WTC11 (cell line): ENCODE results near the gene TTI1. TPM values are rescaled to one million over a fixed set of nuclear protein-coding genes. Genes with fewer than 3 reads are reported as not detected.

ENCODE experiments used
- ATAC-seq: fragments of 200-7000 bp; cut with Tn5 transposase; 2 replicates; pipeline ENCODE4 v1.10.0; 2021; ENCODE audit warnings: mild to moderate bottlenecking, moderate library complexity
- CTCF ChIA-PET: fragments of 300-600 bp; sonication (Branson Sonifier 250); formaldehyde crosslinking; loops from one replicate; lab custom pipeline; 2021; ENCODE audit warnings: antibody characterized with exemption; lab: Charles Lee
- POLR2A ChIA-PET: fragments of 350-600 bp; sonication (Branson Sonifier 250); formaldehyde crosslinking; loops from one replicate; lab custom pipeline; 2021; ENCODE audit warnings: antibody characterized with exemption; lab: Charles Lee
- DNase-seq: peaks from one replicate; pipeline ENCODE4 v3.0.0; 2021; ENCODE audit warnings: low spot score
- H3K27ac Mint-ChIP-seq: 2 replicates; pipeline ENCODE4 v1.8.0; 2021; ENCODE audit warnings: mixed read lengths
- H3K27me3 Mint-ChIP-seq: 2 replicates; pipeline ENCODE4 v1.8.0; 2021; ENCODE audit warnings: low read depth, mild to moderate bottlenecking, moderate library complexity, mixed read lengths
- H3K36me3 Mint-ChIP-seq: 2 replicates; pipeline ENCODE4 v1.8.0; 2021; ENCODE audit warnings: mixed read lengths
- H3K4me1 Mint-ChIP-seq: 2 replicates; pipeline ENCODE4 v1.8.0; 2022; ENCODE audit warnings: mixed read lengths
- H3K4me3 Mint-ChIP-seq: 2 replicates; pipeline ENCODE4 v1.8.0; 2021; ENCODE audit warnings: mild to moderate bottlenecking, moderate library complexity, mixed read lengths
- H3K9me3 Mint-ChIP-seq: 2 replicates; pipeline ENCODE4 v1.8.0; 2021; ENCODE audit warnings: mixed read lengths
- ELF4 ChIP-seq: sonication (generic); formaldehyde crosslinking; IDR thresholded peaks from 2 replicates; pipeline ENCODE4 v1.8.1; 2022; ENCODE audit warnings: low read depth, mild to moderate bottlenecking, moderate library complexity, missing genetic modification reagents
- ESRRA ChIP-seq: sonication (generic); formaldehyde crosslinking; IDR thresholded peaks from 2 replicates; pipeline ENCODE4 v1.8.1; 2022; ENCODE audit warnings: mild to moderate bottlenecking, missing genetic modification reagents, borderline replicate concordance
- FOXP4 ChIP-seq: sonication (generic); formaldehyde crosslinking; IDR thresholded peaks from 2 replicates; pipeline ENCODE4 v1.8.0; 2022; ENCODE audit warnings: mild to moderate bottlenecking, missing genetic modification reagents
- GRHL2 ChIP-seq: fragments of 250-450 bp; sonication (Bioruptor Pico); IDR thresholded peaks from 2 replicates; pipeline ENCODE4 v1.8.0; 2022; ENCODE audit warnings: mild to moderate bottlenecking, moderate library complexity; ENCODE audit not compliant: insufficient replicate concordance, severe bottlenecking
- MAX ChIP-seq: sonication (generic); formaldehyde crosslinking; IDR thresholded peaks from 2 replicates; pipeline ENCODE4 v1.8.0; 2022; ENCODE audit warnings: mild to moderate bottlenecking, missing genetic modification reagents
- NFATC4 ChIP-seq: fragments of 250-450 bp; sonication (Bioruptor Pico); IDR thresholded peaks from 2 replicates; pipeline ENCODE4 v1.9.0; 2021; ENCODE audit warnings: mild to moderate bottlenecking
- NFYB ChIP-seq: sonication (generic); formaldehyde crosslinking; conservative IDR thresholded peaks from 2 replicates; pipeline ENCODE4 v1.8.0; 2022; ENCODE audit warnings: low read depth, missing genetic modification reagents
- OVOL2 ChIP-seq: fragments of 250-450 bp; sonication (Bioruptor Pico); IDR thresholded peaks from 2 replicates; pipeline ENCODE4 v1.9.0; 2021; ENCODE audit warnings: mild to moderate bottlenecking, borderline replicate concordance
- SOX15 ChIP-seq: fragments of 250-450 bp; sonication (Bioruptor Pico); IDR thresholded peaks from 2 replicates; pipeline ENCODE4 v1.9.0; 2021; ENCODE audit warnings: mild to moderate bottlenecking
- TEAD1 ChIP-seq: sonication (generic); formaldehyde crosslinking; IDR thresholded peaks from 2 replicates; pipeline ENCODE4 v1.8.0; 2022; ENCODE audit warnings: mild to moderate bottlenecking, missing genetic modification reagents
- TEAD4 ChIP-seq: sonication (generic); formaldehyde crosslinking; IDR thresholded peaks from 2 replicates; pipeline ENCODE4 v1.8.0; 2022; ENCODE audit warnings: mild to moderate bottlenecking, missing genetic modification reagents
- TP53 ChIP-seq: sonication (generic); formaldehyde crosslinking; IDR thresholded peaks from 2 replicates; pipeline ENCODE4 v1.8.1; 2023; ENCODE audit warnings: mild to moderate bottlenecking, missing genetic modification reagents
- ZNF317 ChIP-seq: sonication (generic); formaldehyde crosslinking; IDR thresholded peaks from 2 replicates; pipeline ENCODE4 v1.8.1; 2023; ENCODE audit warnings: low read depth, mild to moderate bottlenecking, moderate library complexity, missing genetic modification reagents, borderline replicate concordance
- ZNF671 ChIP-seq: fragments of 250-450 bp; sonication (Bioruptor Pico); IDR thresholded peaks from 2 replicates; pipeline ENCODE4 v1.8.0; 2021; ENCODE audit warnings: mild to moderate bottlenecking
- ZSCAN18 ChIP-seq: fragments of 250-450 bp; sonication (Bioruptor Pico); IDR thresholded peaks from 2 replicates; pipeline ENCODE4 v2.1.2; 2022; ENCODE audit warnings: mild to moderate bottlenecking, moderate library complexity
- total RNA-seq: library from RNA; stranded (reverse); gene quantifications from 3 replicates; pipeline ENCODE4 v1.2.3, GENCODE V29; 2021
- TF ChIP-seq, protein P1 (sequence below): fragments of 250-450 bp; sonication (Bioruptor Pico); IDR thresholded peaks from 2 replicates; pipeline ENCODE4 v1.9.0; 2021; ENCODE audit warnings: moderate library complexity, mild to moderate bottlenecking, inconsistent platforms, borderline replicate concordance
- TF ChIP-seq, protein P2 (sequence below): sonication (generic); formaldehyde crosslinking; IDR thresholded peaks from 2 replicates; pipeline ENCODE4 v1.8.1; 2022; ENCODE audit warnings: low read depth, mild to moderate bottlenecking, moderate library complexity, missing genetic modification reagents, borderline replicate concordance
- TF ChIP-seq, protein P3 (sequence below): sonication (generic); formaldehyde crosslinking; conservative IDR thresholded peaks from 2 replicates; pipeline ENCODE4 v1.8.1; 2022; ENCODE audit warnings: mild to moderate bottlenecking, missing genetic modification reagents
- TF ChIP-seq, protein P4 (sequence below): sonication (generic); formaldehyde crosslinking; IDR thresholded peaks from 2 replicates; pipeline ENCODE4 v1.8.1; 2023; ENCODE audit warnings: mild to moderate bottlenecking, missing genetic modification reagents
- TF ChIP-seq, protein P5 (sequence below): sonication (generic); formaldehyde crosslinking; IDR thresholded peaks from 2 replicates; pipeline ENCODE4 v1.8.1; 2022; ENCODE audit warnings: mild to moderate bottlenecking, missing genetic modification reagents, moderate library complexity, borderline replicate concordance
- TF ChIP-seq, protein P6 (sequence below): sonication (generic); formaldehyde crosslinking; IDR thresholded peaks from 2 replicates; pipeline ENCODE4 v1.8.0; 2023; ENCODE audit warnings: missing genetic modification reagents
- TF ChIP-seq, protein P7 (sequence below): fragments of 200-600 bp; IDR thresholded peaks from 2 replicates; pipeline ENCODE4 v1.8.0; 2022; ENCODE audit warnings: antibody characterized with exemption
- TF ChIP-seq, protein P8 (sequence below): fragments of 250-450 bp; sonication (Bioruptor Pico); IDR thresholded peaks from 2 replicates; pipeline ENCODE4 v1.9.0; 2021; ENCODE audit warnings: mild to moderate bottlenecking

TTI1 gene
- total RNA-seq, 1 experiment from 2014 or later: 43.5 TPM

DNA sequence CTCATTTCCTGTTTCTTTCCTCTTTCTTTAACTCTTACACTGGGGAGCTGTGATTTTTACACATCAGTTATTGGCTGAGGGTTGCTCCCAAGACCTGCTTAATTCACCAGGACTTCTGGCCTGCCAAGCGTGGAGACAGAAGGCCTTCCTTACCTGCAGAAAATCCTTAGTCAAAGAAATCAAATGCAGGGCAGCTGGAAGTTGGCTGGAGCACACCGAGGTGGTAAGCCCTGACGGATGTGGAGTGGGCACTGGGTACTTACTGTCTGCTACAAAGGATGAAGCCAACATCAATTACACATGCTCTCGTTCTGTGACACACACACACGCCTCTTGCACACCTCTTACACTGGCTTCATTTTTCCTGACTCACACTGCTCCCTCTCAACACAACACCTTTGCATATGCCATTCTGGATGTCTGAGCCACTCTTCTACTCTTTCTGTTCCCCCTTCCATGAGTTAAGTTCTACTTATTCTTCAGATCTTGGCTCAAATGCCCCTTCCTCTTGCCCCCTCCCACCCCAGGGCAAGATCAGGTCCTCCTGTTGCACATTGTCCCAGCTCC is 61.6 kb downstream of the TTI1 start (continued):
- TF ChIP-seq MAX (CRISPR knock-in tag) (no peak), ELF4 (CRISPR knock-in tag) (no peak), ZNF317 (no peak), TP53 (CRISPR knock-in tag) (no peak)
- TF ChIP-seq, protein P1, sequence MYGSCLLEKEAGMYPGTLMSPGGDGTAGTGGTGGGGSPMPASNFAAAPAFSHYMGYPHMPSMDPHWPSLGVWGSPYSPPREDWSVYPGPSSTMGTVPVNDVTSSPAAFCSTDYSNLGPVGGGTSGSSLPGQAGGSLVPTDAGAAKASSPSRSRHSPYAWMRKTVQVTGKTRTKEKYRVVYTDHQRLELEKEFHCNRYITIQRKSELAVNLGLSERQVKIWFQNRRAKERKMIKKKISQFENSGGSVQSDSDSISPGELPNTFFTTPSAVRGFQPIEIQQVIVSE (CRISPR knock-in tag): no peak

GRCh38 chr20:37970856-37971245 is 62.4 kb downstream of the TTI1 start:
- POLR2A ChIA-PET: no interaction called here
- CTCF ChIA-PET: interaction anchor here (2.6 kb wide), 1 partner anchor 27 kb away, joined by 11 read pairs; no protein-coding TSS in a partner anchor
- Mint-ChIP-seq H3K27ac (no peak overlapping the region), H3K4me1 (peaks cover 43% of the 10 kb centered on the region), H3K27me3 (peaks cover 52% of the 10 kb centered on the region), H3K9me3 (peaks cover 48% of the 10 kb centered on the region), H3K36me3 (peaks cover 28% of the 10 kb centered on the region), H3K4me3 (no peak overlapping the region)
- no peak for DNase-seq
- no peak for ATAC-seq
- no peak for TF ChIP-seq TEAD1 (CRISPR knock-in tag)
- TF ChIP-seq, protein P2, sequence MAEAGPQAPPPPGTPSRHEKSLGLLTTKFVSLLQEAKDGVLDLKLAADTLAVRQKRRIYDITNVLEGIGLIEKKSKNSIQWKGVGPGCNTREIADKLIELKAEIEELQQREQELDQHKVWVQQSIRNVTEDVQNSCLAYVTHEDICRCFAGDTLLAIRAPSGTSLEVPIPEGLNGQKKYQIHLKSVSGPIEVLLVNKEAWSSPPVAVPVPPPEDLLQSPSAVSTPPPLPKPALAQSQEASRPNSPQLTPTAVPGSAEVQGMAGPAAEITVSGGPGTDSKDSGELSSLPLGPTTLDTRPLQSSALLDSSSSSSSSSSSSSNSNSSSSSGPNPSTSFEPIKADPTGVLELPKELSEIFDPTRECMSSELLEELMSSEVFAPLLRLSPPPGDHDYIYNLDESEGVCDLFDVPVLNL (CRISPR knock-in tag): no peak
- TF ChIP-seq SOX15 (CRISPR knock-in tag): no peak
- TF ChIP-seq, protein P3, sequence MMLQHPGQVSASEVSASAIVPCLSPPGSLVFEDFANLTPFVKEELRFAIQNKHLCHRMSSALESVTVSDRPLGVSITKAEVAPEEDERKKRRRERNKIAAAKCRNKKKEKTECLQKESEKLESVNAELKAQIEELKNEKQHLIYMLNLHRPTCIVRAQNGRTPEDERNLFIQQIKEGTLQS (CRISPR knock-in tag): no peak
- no peak for TF ChIP-seq ESRRA (CRISPR knock-in tag)
- TF ChIP-seq GRHL2 (CRISPR knock-in tag): no peak
- TF ChIP-seq, protein P4, sequence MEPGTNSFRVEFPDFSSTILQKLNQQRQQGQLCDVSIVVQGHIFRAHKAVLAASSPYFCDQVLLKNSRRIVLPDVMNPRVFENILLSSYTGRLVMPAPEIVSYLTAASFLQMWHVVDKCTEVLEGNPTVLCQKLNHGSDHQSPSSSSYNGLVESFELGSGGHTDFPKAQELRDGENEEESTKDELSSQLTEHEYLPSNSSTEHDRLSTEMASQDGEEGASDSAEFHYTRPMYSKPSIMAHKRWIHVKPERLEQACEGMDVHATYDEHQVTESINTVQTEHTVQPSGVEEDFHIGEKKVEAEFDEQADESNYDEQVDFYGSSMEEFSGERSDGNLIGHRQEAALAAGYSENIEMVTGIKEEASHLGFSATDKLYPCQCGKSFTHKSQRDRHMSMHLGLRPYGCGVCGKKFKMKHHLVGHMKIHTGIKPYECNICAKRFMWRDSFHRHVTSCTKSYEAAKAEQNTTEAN: no peak
- TF ChIP-seq ZSCAN18 (CRISPR knock-in tag): no peak
- TF ChIP-seq, protein P5, sequence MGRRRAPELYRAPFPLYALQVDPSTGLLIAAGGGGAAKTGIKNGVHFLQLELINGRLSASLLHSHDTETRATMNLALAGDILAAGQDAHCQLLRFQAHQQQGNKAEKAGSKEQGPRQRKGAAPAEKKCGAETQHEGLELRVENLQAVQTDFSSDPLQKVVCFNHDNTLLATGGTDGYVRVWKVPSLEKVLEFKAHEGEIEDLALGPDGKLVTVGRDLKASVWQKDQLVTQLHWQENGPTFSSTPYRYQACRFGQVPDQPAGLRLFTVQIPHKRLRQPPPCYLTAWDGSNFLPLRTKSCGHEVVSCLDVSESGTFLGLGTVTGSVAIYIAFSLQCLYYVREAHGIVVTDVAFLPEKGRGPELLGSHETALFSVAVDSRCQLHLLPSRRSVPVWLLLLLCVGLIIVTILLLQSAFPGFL (CRISPR knock-in tag): no peak
- TF ChIP-seq, protein P6, sequence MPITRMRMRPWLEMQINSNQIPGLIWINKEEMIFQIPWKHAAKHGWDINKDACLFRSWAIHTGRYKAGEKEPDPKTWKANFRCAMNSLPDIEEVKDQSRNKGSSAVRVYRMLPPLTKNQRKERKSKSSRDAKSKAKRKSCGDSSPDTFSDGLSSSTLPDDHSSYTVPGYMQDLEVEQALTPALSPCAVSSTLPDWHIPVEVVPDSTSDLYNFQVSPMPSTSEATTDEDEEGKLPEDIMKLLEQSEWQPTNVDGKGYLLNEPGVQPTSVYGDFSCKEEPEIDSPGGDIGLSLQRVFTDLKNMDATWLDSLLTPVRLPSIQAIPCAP: no peak
- TF ChIP-seq, protein P7, sequence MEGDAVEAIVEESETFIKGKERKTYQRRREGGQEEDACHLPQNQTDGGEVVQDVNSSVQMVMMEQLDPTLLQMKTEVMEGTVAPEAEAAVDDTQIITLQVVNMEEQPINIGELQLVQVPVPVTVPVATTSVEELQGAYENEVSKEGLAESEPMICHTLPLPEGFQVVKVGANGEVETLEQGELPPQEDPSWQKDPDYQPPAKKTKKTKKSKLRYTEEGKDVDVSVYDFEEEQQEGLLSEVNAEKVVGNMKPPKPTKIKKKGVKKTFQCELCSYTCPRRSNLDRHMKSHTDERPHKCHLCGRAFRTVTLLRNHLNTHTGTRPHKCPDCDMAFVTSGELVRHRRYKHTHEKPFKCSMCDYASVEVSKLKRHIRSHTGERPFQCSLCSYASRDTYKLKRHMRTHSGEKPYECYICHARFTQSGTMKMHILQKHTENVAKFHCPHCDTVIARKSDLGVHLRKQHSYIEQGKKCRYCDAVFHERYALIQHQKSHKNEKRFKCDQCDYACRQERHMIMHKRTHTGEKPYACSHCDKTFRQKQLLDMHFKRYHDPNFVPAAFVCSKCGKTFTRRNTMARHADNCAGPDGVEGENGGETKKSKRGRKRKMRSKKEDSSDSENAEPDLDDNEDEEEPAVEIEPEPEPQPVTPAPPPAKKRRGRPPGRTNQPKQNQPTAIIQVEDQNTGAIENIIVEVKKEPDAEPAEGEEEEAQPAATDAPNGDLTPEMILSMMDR: no peak
- TF ChIP-seq NFATC4: no peak
- TF ChIP-seq TEAD4: no peak
- no peak for TF ChIP-seq FOXP4 (CRISPR knock-in tag)
- TF ChIP-seq OVOL2: no peak
- TF ChIP-seq NFYB (CRISPR knock-in tag): no peak
- no peak for TF ChIP-seq ZNF671 (CRISPR knock-in tag)
- TF ChIP-seq, protein P8, sequence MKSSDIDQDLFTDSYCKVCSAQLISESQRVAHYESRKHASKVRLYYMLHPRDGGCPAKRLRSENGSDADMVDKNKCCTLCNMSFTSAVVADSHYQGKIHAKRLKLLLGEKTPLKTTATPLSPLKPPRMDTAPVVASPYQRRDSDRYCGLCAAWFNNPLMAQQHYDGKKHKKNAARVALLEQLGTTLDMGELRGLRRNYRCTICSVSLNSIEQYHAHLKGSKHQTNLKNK (CRISPR knock-in tag): no peak
